Stimulated activated effector memory CD8-positive, alpha-beta T cell treated with anti-CD3 and anti-CD28 coated beads, Interleukin-12 subunit alpha, Interleukin-12 subunit beta, amount 100 ng/mL, for 72 hours (primary cell): Measurements from ENCODE around the gene ALG12.

Experiments
- ATAC-seq: fragments of 150-1000 bp; cut with Tn5 transposase; 2 replicates; pipeline ENCODE4 v1.10.0; 2021
- DNase-seq, 2 donors: peaks; one replicate each; pipeline ENCODE4 v3.0.0; 2021 to 2022; ENCODE audit warnings: low spot score in 2 of 2
- H3K27ac Mint-ChIP-seq: one replicate; pipeline ENCODE4 v1.8.0; 2022; ENCODE audit warnings: mild to moderate bottlenecking, mixed read lengths
- H3K36me3 Mint-ChIP-seq: one replicate; pipeline ENCODE4 v1.8.0; 2022; ENCODE audit warnings: mild to moderate bottlenecking, mixed read lengths
- H3K4me1 Mint-ChIP-seq: one replicate; pipeline ENCODE4 v1.8.0; 2022; ENCODE audit warnings: mixed read lengths
- H3K4me3 Mint-ChIP-seq: one replicate; pipeline ENCODE4 v1.8.0; 2022; ENCODE audit warnings: mild to moderate bottlenecking, mixed read lengths
- H3K9me3 Mint-ChIP-seq: one replicate; pipeline ENCODE4 v1.8.0; 2022; ENCODE audit warnings: mixed read lengths

Gene ALG12

DNA sequence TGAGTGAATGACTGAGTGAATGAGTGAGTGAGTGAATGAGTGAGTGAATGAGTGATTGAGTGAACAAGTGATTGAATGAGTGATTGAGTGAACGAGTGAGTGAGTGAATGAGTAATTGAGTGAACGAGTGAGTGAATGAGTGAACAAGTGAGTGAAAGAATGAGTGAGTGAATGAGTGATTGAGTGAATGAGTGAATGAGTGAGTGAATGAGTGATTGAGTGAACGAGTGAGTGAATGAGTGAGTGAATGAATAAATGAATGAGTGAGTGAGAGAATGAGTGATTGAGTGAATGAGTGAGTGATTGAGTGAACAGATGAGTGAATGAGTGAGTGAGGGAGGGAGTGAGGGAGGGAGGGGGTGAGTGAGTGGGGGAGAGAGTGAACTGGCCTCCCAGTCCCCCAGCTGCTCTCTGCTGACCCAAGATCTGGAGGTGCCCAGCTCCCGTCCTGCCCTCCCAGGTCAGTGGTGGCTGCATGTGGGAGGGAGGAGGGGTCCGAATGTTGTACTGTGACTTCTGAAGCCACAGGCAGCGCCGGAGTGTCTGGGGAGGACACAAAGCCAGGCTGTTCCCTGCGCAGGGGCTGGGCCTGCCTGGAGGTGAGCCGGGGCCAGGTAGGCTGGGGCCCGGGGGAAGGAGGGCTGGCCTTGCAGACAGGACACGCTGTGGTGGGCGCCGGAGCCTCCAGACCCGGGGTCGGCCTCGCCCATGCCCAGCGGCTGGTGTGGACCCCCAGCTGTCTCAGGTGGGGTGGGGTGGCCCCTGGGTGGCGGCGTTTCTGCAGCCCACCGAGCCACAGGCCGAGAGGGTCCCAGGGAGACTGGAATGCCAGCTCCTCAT is 24.5 kb upstream of the ALG12 start:
- Mint-ChIP-seq H3K9me3 (no peaks in the 10 kb centered on the region), H3K36me3 (no peaks in the 10 kb centered on the region), H3K4me3 (no peak overlapping the region), H3K4me1 (peaks cover 18% of the 10 kb centered on the region), H3K27ac (no peak overlapping the region)
- ATAC-seq, result peak; percentile 31
- DNase-seq, result no peak

DNA sequence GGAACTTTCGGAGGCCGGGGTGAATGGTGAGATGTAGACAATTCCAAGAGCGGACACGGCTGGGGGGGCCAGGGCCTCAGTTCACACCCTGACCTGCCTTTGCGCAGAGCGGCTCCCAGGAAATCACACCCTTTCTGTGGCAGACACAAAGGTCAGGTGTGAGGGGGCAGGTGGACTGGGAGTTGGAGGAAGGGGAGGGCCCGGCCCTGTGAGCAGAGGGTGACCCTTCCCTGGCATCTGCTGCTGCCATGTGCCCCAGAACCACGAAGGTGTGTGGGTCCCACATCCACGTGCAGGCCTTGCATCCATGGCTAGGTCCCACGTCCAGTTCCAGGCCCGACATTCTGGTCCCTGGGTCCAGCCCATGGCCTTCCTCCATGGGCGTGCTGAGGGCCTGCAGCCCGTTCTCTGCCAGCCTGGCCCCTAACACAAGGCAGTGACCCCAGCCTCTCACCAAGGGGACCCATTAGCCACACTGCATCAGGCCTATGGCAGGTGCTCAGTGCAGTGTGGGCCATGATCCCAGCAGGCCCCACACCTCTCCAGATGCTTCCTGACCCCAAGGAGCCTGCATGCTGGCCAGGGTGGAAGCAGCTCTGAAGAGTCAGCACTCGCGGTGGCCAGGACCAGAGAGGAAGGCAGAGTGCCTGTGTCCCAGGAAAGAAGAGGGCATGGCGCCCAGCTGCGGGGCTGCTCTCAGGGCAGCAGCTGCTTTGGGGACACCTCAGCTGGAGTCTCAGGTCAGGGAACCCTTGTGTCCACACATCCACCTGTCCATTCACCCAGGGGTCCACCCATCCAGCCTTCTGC is 23.5 kb upstream of the ALG12 start:
- Mint-ChIP-seq H3K4me3 (no peak overlapping the region), H3K9me3 (no peaks in the 10 kb centered on the region), H3K36me3 (no peaks in the 10 kb centered on the region), H3K4me1 (peaks cover 21% of the 10 kb centered on the region), H3K27ac (no peak overlapping the region)
- no peak for ATAC-seq
- DNase-seq, result no peak

DNA sequence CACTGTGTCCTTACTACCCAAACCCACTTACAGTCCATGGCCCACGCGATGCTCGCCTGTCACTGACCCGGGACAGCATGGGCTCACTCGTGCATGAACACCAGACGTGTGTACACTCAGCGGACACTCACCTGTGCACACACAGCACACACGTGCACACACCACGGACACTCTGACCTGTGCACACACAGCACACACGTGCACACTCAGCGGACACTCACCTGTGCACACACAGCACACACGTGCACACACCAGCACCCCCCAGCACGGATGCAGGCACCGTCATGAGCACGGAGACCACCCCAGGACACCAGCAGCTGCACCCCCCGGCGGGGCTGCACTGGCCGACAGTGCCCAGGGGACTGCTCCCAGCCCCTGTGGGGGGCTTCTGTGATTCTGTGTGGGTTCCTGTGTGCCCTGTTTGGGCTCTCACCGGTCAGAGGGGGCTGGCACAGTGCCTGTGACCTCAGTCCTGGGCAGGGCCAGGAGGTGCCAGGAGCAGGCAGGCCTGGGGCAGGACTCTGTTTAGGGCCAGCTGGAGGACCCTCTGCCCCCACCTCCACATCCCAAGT is 20.4 kb upstream of the ALG12 start:
- Mint-ChIP-seq H3K4me1 (peaks cover 26% of the 10 kb centered on the region), H3K27ac (peak overlapping the region; percentile 8), H3K4me3 (no peak overlapping the region)

DNA sequence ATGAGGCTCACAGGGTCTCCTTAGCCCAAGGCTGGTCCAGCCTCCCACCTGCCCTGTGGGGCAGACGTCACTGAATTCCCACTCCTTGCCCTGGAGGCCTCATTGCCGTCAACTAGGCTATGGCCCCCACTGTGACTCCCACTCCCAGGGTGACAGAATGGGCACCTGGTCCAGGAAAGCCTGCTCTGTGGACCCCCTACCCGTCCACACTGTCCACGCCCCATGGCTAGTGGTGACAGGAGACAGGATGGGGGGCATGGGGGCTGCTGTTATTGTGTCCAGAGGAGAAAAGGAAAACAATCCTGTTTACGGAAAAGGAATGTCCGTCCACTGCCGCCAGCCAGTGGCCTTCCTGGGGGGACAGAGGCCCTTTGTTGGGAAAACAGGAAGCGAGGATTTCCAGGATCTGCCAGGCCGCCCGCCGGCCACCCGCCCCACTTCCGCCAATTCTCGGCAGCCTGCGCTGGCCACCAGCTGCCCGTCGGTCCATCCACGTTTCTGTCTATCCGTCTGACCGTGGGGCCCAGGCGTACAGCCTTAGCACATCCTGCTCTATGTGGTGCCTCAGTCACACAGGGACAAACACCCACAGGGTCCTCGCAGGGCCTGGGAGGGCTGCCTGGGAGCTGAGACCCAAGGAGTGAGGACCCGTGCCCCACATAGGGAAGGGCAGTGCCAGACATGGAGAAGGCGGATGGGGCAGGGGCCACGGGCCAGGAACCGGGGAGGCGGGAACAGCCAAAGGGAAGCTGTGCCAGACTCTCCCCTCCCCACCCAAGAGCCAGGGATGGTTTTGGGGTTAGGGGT is 19.7 kb upstream of the ALG12 start:
- no peak overlapping the region for H3K4me3 Mint-ChIP-seq

More for the DNA sequence above, 20.4 kb upstream of the ALG12 start:
- Mint-ChIP-seq H3K9me3 (no peaks in the 10 kb centered on the region), H3K36me3 (peaks cover 8% of the 10 kb centered on the region)
- no peak for ATAC-seq
- no peak for DNase-seq

DNA sequence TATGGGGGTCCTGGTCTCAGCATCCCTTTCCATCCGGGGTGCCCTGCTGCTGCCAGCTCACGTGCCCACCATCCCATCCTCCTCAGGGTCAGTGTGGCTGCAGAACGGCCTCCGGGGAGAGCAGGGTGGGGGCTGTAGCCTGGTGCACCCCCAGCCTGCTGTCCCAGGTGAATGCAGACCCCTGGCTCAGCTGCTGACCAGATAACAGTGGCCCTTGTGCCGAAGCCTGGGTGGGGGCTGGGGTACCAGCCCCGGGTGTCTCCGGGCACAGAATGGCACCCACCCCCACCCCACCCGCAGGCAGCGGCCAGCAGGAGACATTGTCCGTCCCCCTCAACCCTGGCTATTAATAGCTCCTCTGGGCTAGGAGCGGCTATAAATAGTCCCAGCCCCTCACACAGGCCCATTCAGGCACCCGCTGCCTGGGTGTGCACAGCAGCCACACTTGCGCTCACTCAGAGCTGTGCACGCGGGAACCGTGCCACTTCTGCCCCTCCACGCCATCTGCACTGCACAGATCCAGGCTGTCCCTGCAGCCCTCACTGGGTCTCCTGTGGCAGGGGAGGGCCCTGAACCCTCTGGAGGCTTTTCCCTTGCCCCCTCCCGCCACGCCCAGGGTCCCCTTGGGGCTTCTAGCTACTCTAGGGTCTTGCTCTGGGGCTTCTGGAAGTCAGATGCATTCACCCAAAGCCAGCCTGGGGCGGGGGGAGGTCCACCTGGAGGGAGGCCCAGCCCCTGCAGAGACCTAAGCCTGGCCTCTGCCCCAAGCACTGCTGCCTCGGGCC is 18.9 kb upstream of the ALG12 start:
- no peak for ATAC-seq
- Mint-ChIP-seq H3K4me1 (peaks cover 33% of the 10 kb centered on the region), H3K9me3 (no peaks in the 10 kb centered on the region), H3K4me3 (peak overlapping the region; percentile 68), H3K27ac (peak overlapping the region; percentile 87), H3K36me3 (peaks cover 8% of the 10 kb centered on the region)
- DNase-seq, result no peak

More for the DNA sequence above, 19.7 kb upstream of the ALG12 start:
- DNase-seq (no peak), ATAC-seq (no peak)
- Mint-ChIP-seq H3K36me3 (peaks cover 8% of the 10 kb centered on the region), H3K4me1 (peaks cover 31% of the 10 kb centered on the region), H3K9me3 (no peaks in the 10 kb centered on the region), H3K27ac (no peak overlapping the region)

DNA sequence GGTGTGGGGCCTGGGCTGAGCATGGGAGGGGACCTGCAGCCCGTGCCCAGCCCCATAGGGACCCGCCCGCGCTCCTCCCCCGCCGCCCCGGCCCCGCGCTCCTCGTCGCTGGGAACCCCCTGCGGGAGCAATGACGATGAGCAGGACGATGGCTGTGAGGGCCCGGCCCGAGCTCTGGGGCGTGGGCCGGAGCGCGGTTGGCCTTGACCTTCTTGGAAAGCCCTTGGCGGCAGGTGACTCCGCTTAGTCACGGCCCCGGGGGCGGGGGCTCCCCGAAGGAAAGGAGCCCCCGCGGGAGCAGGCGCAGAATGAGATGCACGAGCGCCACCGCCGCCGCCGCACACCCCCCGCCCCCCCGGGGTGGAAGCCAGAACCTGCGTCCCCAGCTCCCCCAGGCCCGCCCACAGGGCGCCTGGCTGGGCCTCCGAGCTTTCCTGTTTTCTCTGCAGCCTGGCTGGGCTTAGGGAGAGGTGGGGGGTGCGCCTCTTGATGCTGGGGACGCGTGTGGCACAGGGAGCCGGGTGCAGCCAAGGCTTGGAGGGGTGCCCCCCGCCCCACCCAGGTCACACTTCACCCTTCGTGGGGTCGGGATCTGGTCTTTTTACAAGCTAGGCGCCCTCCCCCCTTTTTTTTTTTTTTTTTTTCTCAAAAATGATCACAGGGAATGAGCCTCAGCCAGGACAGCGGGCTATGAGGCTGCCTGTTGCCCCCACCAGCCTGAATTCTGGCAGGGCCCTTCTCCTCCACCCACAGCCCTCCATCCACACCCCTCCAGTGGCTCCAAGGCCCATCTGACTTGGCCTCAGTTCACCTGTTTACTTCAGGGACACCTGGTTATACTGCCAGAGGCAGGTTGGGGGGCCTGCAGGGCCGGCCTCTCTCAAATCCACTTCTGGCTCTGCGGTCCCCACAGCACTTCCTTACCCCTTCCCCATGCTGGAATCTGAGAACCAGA is 18.1 kb upstream of the ALG12 start:
- peak overlapping the region; percentile 68 for H3K4me3 Mint-ChIP-seq
- H3K36me3 Mint-ChIP-seq, result peaks cover 8% of the 10 kb centered on the region
- H3K9me3 Mint-ChIP-seq, result no peaks in the 10 kb centered on the region
- peak overlapping the region; percentile 87 for H3K27ac Mint-ChIP-seq
- DNase-seq (peak; percentile 84 to 97), ATAC-seq (peak; percentile 91)
- peaks cover 33% of the 10 kb centered on the region for H3K4me1 Mint-ChIP-seq

DNA sequence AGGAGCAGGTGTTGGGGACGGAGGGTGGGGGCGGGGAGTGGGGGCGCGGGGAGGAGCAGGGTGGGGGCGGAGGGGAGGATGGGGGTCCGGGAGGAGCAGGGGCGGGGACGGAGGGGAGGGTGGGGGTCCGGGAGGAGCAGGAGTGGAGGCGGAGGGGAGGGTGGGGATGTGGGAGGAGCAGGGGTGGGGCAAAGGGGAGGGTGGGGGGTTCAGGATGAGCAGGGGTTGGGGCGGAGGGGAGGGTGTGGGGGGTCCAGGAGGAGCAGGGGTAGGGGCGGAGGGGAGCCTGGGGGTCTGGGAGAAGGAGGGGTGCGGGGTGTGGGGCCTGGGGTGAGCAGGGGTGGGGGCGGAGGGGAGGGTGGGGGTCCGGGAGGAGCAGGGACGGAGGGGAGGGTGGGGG is 17.3 kb upstream of the ALG12 start:
- DNase-seq (no peak), ATAC-seq (no peak)
- H3K4me3 Mint-ChIP-seq, result peak overlapping the region; percentile 68
- no peak overlapping the region for H3K27ac Mint-ChIP-seq
- H3K9me3 Mint-ChIP-seq, result no peaks in the 10 kb centered on the region
- H3K4me1 Mint-ChIP-seq, result peaks cover 35% of the 10 kb centered on the region
- H3K36me3 Mint-ChIP-seq, result peaks cover 8% of the 10 kb centered on the region

DNA sequence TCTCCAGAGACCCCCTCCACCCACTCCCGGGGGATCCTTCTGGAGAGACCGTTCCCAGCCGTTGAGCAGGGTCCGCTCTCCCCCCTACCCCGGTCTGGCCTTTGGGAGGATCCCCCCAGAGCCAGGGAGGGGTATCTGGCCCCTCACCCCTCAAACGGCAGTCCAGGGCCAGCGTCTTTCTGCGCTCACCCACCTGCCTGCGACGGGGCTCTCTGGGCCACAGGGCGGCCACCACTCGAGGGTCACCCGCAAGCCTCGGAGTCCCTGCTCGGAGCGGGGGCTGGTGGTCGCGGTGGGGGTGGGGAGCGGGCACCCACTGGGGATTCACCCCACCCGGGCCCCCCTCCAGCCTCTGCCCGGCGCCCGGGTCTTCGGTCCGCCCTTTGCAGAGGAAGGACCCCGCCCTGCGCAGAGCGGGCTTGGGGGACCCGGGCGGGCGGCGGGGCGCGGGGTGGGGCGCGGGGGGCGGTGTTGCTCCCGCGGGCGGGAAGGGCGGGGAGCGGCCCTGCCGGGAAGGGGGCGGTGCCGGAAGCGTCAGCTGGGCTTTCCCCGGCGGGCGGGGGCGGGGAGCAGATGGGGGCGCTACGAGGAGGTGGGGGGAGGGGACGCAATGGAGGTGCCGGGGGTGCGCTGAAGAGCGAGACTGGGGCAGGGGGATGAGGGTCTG is 16.8 kb upstream of the ALG12 start:
- peaks cover 8% of the 10 kb centered on the region for H3K36me3 Mint-ChIP-seq
- DNase-seq (peak; percentile 81 to 91), ATAC-seq (peak; percentile 8)
- H3K4me1 Mint-ChIP-seq, result peaks cover 40% of the 10 kb centered on the region
- H3K9me3 Mint-ChIP-seq, result no peaks in the 10 kb centered on the region
- H3K4me3 Mint-ChIP-seq, result peak overlapping the region; percentile 68
- H3K27ac Mint-ChIP-seq, result peak overlapping the region; percentile 79

DNA sequence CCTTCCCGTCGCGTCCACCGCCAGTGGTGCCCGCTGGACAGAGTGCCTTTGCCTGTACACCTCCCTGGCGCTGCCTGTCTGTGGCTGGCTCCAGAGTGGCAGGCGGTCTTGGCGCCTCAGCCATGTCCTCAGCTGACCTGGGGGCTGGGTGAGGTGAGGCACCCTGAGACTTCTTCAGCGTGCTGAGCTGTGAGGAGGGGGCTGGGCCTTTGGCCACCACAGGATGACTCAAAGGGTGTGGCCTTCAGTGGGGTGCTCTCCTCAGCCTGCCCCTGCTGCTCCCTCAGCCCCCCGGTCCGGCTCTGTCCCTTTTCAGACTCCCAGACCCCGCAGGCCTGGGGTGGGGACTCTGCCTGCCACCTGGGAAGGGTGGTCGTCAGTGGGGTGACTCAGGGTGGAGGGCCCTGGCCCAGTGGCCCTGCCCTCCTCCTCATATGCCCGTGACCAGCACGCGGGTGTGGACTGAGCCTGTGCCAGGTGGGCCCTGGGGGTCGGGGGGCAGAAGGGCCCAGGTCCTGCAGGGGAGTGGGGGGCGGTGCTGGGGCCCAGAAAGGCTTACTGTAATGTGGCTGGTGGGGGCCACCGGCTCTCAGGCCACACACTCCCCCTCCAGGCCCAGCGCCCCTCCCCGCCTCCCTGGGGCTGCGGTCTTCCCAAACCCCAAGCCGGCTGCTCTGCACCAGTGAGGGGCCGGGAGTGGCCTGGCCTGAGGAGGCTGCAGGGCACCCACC is 16.1 kb upstream of the ALG12 start:
- peak overlapping the region; percentile 68 for H3K4me3 Mint-ChIP-seq
- peak; percentile 3 for ATAC-seq

DNA sequence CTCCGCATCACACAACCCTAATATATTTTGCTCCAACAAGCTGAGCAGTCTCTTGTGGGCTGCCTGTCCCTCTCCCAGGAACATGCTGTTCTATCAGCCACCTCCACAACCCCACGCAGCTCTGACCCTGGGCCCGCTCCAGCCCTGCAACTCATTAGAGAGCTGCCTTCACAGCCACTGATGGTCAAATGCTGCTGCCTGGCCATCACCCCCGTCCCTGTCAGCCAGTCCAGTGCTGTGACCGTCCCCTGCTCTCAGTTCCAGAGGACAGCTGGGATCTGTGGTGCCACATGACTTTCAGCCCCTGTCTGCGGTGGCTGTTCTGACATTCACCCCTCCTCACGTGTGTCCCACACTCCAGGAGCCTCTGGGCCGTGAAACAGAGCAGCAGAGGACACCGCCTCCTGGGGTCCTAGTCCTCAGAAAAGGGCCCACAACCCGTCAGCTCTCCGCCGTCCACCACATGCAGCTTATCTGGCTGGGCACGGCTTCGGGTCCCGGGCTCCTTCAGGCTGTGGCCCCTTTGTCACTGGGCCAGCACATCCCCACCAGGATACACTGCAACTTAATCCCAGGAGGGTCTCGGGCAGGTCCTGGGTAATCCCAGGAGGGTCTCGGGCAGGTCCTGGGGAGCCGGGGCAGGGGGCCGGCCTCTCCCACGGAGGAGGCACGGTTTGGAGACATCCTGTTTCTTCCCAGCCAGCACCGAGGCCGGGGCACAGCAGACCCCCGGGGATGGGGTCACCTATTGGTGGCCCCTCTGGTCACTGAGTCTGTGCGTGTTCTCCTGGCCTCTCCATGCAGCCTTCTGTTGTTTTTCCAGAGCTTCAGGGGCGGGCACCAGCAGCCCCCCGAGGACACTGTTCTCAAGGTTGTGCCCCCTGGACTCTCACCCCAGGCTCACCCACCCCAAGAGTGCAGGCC is 15.3 kb upstream of the ALG12 start:
- peaks cover 34% of the 10 kb centered on the region for H3K4me1 Mint-ChIP-seq
- no peaks in the 10 kb centered on the region for H3K9me3 Mint-ChIP-seq
- peak overlapping the region; percentile 68 for H3K4me3 Mint-ChIP-seq
- ATAC-seq, result no peak
- H3K27ac Mint-ChIP-seq, result peak overlapping the region; percentile 79
- peaks cover 8% of the 10 kb centered on the region for H3K36me3 Mint-ChIP-seq
- no peak for DNase-seq

More for the DNA sequence above, 16.1 kb upstream of the ALG12 start:
- Mint-ChIP-seq H3K4me1 (peaks cover 37% of the 10 kb centered on the region), H3K27ac (peak overlapping the region; percentile 79), H3K9me3 (no peaks in the 10 kb centered on the region), H3K36me3 (peaks cover 8% of the 10 kb centered on the region)
- DNase-seq, result no peak

DNA sequence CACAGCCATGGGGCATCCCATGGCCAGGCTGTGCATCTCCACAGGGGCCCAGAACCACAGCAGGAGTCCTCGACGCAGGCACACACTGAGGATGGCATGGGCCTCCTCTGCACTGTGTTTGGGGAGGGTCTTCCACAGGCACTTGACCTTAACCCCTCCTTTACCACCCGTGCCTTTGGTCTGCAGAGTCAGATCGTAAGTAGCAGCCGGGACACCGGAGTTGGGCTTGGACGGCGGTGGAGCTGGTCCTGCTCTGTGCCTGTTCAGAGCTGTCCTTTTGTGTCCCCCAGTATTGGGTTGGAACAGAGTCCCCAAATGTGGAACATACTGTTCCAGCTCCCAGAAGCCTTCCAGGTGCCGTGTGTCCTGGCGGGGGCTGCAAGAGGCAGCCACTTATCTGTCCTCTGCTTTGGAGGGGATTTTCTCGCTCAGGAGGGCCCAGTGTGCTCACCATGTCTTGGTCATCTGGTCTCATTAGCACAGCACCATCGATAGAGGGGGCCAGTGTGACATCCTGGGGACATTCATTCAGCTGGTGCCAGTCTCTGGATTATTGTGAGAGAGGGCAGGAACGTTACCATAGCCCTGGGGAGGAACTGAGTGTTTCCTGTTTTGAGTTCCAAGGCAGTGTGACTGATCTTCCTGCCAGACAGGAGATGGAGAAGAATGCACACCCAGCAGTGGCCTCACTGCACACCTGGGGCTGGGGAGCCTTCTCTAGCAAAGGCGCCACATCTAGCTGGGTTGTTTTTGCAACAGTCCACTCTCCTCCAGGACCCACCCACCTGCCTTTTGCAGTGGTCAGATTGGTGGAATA is 12.6 kb upstream of the ALG12 start:
- Mint-ChIP-seq H3K36me3 (peaks cover 11% of the 10 kb centered on the region), H3K27ac (no peak overlapping the region), H3K4me1 (peaks cover 42% of the 10 kb centered on the region), H3K9me3 (no peaks in the 10 kb centered on the region), H3K4me3 (peak overlapping the region; percentile 22)
- ATAC-seq (peak; percentile 46), DNase-seq (peak in 1 of 2 donors; percentile 67)
